Osteocyte (in vitro differentiated cells): ENCODE data around the gene PPM1H. TPM values are rescaled to one million over a fixed set of nuclear protein-coding genes. Genes with fewer than 3 reads are reported as not detected.

Experiments
- DNase-seq: peaks from one replicate; pipeline ENCODE4 v3.0.0; 2021; ENCODE audit warnings: mixed read lengths; ENCODE audit not compliant: unreplicated experiment; ENCODE audit errors: extremely low spot score
- H3K27ac Mint-ChIP-seq: one replicate; pipeline ENCODE4 v1.8.0; 2021; ENCODE audit warnings: mild to moderate bottlenecking, mixed read lengths; ENCODE audit not compliant: unreplicated experiment
- H3K27me3 Mint-ChIP-seq: one replicate; pipeline ENCODE4 v1.8.0; 2021; ENCODE audit warnings: mixed read lengths; ENCODE audit not compliant: unreplicated experiment
- H3K36me3 Mint-ChIP-seq: one replicate; pipeline ENCODE4 v1.8.0; 2021; ENCODE audit warnings: mixed read lengths; ENCODE audit not compliant: unreplicated experiment
- H3K4me1 Mint-ChIP-seq: one replicate; pipeline ENCODE4 v1.8.0; 2021; ENCODE audit warnings: mixed read lengths; ENCODE audit not compliant: unreplicated experiment
- H3K4me3 Mint-ChIP-seq: one replicate; pipeline ENCODE4 v1.8.0; 2021; ENCODE audit warnings: mild to moderate bottlenecking, moderate library complexity, mixed read lengths; ENCODE audit not compliant: unreplicated experiment
- H3K9me3 Mint-ChIP-seq: one replicate; pipeline ENCODE4 v1.8.0; 2021; ENCODE audit warnings: mixed read lengths; ENCODE audit not compliant: unreplicated experiment
- total RNA-seq: library from RNA; stranded (reverse); gene quantifications from 2 replicates; pipeline ENCODE4 v1.2.1, GENCODE V29; 2021
- TF ChIP-seq, protein P1 (sequence below): fragments of 200-600 bp; sonication (generic); IDR thresholded peaks from 2 replicates; pipeline ENCODE4 v1.5.0; 2021; ENCODE audit warnings: antibody characterized with exemption, mild to moderate bottlenecking, moderate library complexity

PPM1H gene
- total RNA-seq, 1 donor from 2014 or later = 60.8 TPM

DNA sequence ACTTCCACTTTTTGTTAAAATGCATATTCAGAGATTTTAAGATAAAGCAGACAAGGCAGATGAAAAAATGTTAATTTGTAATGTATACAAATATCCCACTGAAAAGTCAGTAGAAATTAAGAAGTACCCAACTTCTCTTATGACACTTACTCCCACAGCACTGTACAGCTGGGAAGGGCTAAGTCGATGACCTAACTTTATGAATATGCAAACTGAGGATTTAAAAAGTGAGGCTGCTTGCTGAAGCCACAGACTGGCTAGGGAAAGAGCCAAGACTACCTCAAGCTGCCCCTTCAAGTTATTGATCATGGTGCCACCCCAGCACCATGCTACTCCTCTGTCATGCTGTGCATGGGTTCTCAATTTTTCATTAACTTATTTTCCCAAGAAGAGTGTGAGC is 17.0 kb downstream of the PPM1H start:
- TF ChIP-seq, protein P1, sequence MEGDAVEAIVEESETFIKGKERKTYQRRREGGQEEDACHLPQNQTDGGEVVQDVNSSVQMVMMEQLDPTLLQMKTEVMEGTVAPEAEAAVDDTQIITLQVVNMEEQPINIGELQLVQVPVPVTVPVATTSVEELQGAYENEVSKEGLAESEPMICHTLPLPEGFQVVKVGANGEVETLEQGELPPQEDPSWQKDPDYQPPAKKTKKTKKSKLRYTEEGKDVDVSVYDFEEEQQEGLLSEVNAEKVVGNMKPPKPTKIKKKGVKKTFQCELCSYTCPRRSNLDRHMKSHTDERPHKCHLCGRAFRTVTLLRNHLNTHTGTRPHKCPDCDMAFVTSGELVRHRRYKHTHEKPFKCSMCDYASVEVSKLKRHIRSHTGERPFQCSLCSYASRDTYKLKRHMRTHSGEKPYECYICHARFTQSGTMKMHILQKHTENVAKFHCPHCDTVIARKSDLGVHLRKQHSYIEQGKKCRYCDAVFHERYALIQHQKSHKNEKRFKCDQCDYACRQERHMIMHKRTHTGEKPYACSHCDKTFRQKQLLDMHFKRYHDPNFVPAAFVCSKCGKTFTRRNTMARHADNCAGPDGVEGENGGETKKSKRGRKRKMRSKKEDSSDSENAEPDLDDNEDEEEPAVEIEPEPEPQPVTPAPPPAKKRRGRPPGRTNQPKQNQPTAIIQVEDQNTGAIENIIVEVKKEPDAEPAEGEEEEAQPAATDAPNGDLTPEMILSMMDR = no peak
- no peaks in the 10 kb centered on the region for H3K9me3 Mint-ChIP-seq
- no peaks in the 10 kb centered on the region for H3K27me3 Mint-ChIP-seq
- H3K4me3 Mint-ChIP-seq = no peak overlapping the region
- H3K36me3 Mint-ChIP-seq = peaks cover 14% of the 10 kb centered on the region
- DNase-seq = no peak
- H3K4me1 Mint-ChIP-seq = peaks cover 60% of the 10 kb centered on the region
- no peak overlapping the region for H3K27ac Mint-ChIP-seq

DNA sequence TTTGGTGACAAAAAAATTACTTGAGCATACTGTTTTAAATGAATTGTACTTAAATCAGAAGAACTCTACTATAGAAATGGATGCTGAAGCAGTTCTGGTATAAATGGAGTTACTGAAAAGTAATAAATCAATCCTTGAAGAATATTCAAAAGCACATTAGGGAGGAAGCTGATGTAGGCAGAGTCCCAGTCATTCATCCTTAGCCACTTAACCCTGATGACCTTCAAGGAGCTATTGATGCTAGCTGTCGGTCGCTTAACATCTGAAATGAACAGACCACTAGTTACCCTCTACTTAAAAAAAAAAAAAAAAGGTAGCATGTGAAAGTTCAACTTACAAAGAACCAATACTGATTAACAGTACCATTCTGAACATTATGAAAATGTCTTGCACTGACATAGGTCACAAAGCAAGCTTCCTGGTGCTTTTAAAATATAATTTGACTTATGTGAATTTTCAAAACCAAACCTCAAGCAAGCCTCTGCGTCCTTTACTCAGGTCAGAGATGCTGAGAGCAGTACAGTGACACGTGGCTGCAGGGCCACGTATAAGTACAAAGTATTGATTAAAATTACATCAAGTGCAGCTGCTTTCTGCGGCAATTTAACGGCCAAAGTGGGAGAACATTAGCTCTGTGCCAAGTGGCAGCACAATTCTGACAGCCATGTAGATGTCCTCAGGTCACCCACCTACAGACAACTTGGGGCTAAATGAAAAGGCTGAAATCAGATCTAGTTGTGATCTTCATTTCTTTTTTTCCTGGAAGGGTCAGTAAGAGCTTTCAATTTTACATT is 18.1 kb downstream of the PPM1H start:
- no peak for DNase-seq
- peaks cover 22% of the 10 kb centered on the region for H3K36me3 Mint-ChIP-seq
- no peaks in the 10 kb centered on the region for H3K9me3 Mint-ChIP-seq
- no peak overlapping the region for H3K4me3 Mint-ChIP-seq
- TF ChIP-seq, protein P1 = no peak
- H3K27me3 Mint-ChIP-seq = no peaks in the 10 kb centered on the region
- no peak overlapping the region for H3K27ac Mint-ChIP-seq
- peaks cover 49% of the 10 kb centered on the region for H3K4me1 Mint-ChIP-seq

DNA sequence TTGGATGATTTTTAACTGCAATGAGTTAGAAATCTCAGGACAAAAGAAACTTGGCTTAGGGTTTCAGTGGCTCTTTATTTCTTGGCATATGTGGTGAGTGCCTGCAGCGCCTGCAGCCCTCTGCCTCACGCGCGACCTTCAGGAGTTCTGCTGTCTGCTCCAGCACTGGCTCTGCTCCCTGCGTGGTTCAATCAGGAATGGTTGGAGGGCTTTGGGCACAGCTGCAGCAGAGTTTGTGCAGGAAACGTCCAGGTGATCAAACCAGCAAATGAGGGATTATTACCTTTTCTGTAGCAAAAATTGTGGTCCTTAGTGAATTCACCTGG is 19.8 kb downstream of the PPM1H start:
- H3K4me3 Mint-ChIP-seq = no peak overlapping the region
- no peaks in the 10 kb centered on the region for H3K27me3 Mint-ChIP-seq
- TF ChIP-seq, protein P1 = no peak
- no peaks in the 10 kb centered on the region for H3K9me3 Mint-ChIP-seq
- H3K4me1 Mint-ChIP-seq = peaks cover 37% of the 10 kb centered on the region
- no peak for DNase-seq
- H3K27ac Mint-ChIP-seq = no peak overlapping the region
- peaks cover 28% of the 10 kb centered on the region for H3K36me3 Mint-ChIP-seq

DNA sequence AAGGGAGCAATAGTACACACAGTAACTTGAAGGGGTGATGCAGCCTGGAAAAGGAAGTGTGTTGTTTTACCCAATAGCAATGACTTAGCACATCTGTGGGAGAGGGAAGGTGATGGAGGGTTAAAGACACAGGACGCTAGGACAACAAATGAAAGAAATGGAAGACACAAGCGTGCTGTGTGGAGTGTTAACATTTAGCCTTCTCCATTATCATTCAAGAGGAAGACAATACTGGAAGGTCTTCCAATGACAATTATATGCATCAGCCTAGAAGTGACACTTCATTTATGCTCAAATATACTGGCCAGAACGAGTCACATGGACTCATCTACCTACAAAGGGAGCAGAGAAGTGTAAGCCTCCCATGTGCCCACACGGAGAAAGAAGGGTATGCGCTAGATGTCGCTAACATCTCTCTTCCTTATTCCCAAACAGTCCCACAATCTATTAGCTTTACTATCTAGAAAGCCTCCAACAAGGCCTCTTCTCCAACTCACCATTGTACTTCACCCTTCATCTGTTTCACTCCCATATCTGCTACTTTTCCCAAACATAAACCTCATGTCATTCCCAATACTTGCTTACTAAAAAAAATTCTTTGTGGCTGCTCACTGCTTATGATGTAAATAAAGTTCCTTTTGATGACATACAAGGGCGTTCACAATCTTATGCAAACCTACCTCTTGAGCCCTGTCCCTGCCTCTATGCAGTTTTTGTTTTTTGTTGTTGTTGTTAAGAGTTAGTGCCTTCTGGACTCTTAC is 20.3 kb downstream of the PPM1H start:
- Mint-ChIP-seq H3K27ac (no peak overlapping the region), H3K4me3 (no peak overlapping the region), H3K9me3 (no peaks in the 10 kb centered on the region), H3K27me3 (no peaks in the 10 kb centered on the region), H3K36me3 (peaks cover 32% of the 10 kb centered on the region), H3K4me1 (peaks cover 31% of the 10 kb centered on the region)
- DNase-seq = no peak
- TF ChIP-seq, protein P1 = no peak

DNA sequence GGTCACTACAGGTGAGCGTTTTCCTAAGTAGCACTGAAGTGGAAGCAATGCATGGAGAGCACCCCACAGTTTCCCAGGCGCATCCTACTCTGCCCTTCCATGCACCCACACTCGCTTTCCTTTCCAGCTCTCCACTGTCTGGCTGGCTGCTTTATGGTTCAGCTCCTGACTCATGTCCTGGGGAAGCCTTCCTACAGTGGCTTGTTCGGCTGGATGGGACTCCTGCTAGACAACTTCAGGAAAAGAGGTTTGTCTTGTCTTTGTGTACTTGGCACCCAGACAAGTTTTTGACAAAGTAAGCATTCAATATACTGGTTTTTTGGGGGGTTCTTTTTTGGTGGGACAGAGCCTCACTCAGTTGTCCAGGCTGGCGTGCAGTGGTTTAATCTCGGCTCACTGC is 21.6 kb downstream of the PPM1H start:
- Mint-ChIP-seq H3K4me1 (peaks cover 20% of the 10 kb centered on the region), H3K27me3 (no peaks in the 10 kb centered on the region), H3K9me3 (no peaks in the 10 kb centered on the region), H3K36me3 (peaks cover 39% of the 10 kb centered on the region), H3K4me3 (no peak overlapping the region), H3K27ac (no peak overlapping the region)
- TF ChIP-seq, protein P1 = no peak
- DNase-seq = no peak
